HFF-Myc (cell line): Measurements from ENCODE around the gene RFLNA.

Experiments
- DNase-seq: peaks from one replicate; pipeline ENCODE4 v3.0.0-alpha.2; 2011; ENCODE audit warnings: low read depth; ENCODE audit errors: extremely low read depth
- H3K4me3 ChIP-seq: replicated peaks from 2 replicates; pipeline ENCODE4 v1.5.1; 2011; ENCODE audit warnings: low read depth, mild to moderate bottlenecking, control low read depth, low read length
- CTCF ChIP-seq: IDR thresholded peaks from 2 replicates; pipeline ENCODE4 v1.5.1; 2012; ENCODE audit warnings: mild to moderate bottlenecking, low read depth, low read length, control low read depth; ENCODE audit errors: missing control alignments

The RFLNA gene

GRCh38 chr12:124273630-124274029, 21.3 kb upstream of the RFLNA start:
- peak; percentile 75 for DNase-seq
- TF ChIP-seq CTCF, result peak; percentile 43
- H3K4me3 ChIP-seq, result no peak overlapping the region

DNA sequence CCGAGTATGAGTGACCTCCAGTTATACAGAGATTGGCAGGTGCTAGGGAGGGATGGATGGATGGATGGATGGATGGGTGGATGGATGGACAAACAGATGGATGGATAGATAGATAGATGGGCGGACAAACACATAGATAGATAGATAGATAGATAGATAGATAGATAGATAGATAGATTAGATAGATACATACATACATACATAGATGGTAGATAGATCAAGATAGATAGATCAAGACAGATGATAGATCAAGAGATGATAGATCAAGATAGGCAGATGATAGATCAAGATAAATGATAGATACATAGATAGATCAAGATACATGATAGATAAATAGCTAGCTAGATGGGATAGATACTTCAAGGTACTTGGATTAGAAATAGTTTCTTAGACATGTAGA, 18.6 kb upstream of the RFLNA start:
- H3K4me3 ChIP-seq, result no peak overlapping the region
- TF ChIP-seq CTCF, result no peak
- DNase-seq, result no peak

GRCh38 chr12:124277394-124278241, 17.3 kb upstream of the RFLNA start:
- TF ChIP-seq CTCF, result no peak
- H3K4me3 ChIP-seq, result no peak overlapping the region

GRCh38 chr12:124278389-124279101, 16.3 kb upstream of the RFLNA start:
- H3K4me3 ChIP-seq, result no peak overlapping the region
- DNase-seq, result no peak
- TF ChIP-seq CTCF, result no peak

More at GRCh38 chr12:124277394-124278241, 17.3 kb upstream of the RFLNA start:
- DNase-seq, result no peak

DNA sequence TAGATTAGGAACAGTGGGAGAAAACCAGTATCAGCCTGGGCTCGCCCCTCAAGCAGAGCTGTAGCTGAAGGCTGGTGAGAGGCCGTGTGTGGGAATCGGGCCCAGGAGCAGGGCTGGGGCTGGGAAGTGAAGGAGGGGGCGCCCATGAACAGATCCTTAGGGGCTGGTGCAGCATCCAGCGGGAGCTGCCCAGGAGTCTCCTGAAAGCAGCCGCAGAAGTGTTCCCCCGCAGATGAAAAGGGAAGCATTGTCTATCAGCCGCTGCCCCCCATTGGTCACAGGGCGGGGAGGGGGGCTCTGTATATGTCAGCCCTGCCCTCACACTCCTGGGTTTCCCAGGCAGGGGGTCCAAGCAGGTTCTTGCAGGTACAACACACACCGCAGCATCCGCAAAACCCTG, 15.6 kb upstream of the RFLNA start:
- TF ChIP-seq CTCF, result no peak
- no peak overlapping the region for H3K4me3 ChIP-seq
- no peak for DNase-seq

GRCh38 chr12:124279846-124280360, 15.0 kb upstream of the RFLNA start:
- no peak for DNase-seq
- no peak for TF ChIP-seq CTCF
- H3K4me3 ChIP-seq, result no peak overlapping the region
